NCI-H146 treated with DMSO at 0.1 percent for 48 hours (cell line): ENCODE results near the gene ATG13.

Experiments used
- DNase-seq: peaks from one replicate; lab custom pipeline; 2025; ENCODE audit not compliant: unreplicated experiment; lab: John Stamatoyannopoulos, UW

ATG13 gene

GRCh38 chr11:46722566-46723358 lies 105.4 kb downstream of the ATG13 start:
- DNase-seq, result no peak

GRCh38 chr11:46723359-46723680 lies 106.0 kb downstream of the ATG13 start:
- no peak for DNase-seq

- DNase-seq, result no peak
These were observed 106.7 kb downstream of the ATG13 start for GRCh38 chr11:46724088-46724487.
